ENCODE results near the gene PITPNM3. TPM values are rescaled to one million over a fixed set of nuclear protein-coding genes. Genes with fewer than 3 reads are reported as not detected.
"Not testable (repeated sequence)": the region's sequence is repeated elsewhere in the genome, so short reads cannot be mapped to it uniquely, and the experiment has no call there.

Gene PITPNM3
- total RNA-seq, 2 experiments from 2014 or later, result 0.69 to 0.72 TPM

DNA sequence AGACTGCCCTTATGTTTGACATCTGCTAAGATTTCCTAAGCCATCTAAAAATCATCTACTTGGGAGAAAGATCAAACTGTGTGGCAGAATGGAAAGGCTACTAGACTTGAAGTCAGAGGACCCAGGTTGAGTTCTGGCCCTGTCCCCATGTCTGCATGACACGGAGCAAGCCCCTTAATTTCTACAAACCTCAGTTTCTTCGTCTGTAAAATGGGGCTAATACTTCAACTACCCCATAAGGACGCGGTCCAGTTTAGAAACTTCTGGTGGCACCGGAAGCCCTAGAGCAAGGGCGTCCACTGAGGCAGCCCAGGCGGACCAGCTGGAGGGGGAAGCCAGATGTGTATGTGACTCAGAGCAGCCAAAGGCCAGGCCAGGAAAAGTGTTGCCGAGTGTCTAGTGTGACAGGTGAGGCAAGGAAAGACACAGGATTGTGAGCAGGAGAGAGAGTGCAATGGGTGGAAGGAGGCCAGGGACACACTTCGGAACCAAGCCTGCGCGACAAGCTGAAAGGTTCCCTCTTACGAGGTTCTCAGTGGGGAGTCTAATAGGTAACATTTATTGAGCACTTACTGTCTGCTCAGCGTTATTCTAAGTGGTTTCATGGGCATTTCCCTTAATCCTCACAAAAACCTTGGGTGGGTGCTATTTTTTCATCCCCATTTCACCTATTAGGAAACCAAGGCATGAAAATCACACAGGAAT lies 17.8 kb upstream of the PITPNM3 start:
- Mint-ChIP-seq H3K27ac (no peak overlapping the region), H3K4me3 (no peak overlapping the region), H3K36me3 (ENCODE audit: low read depth) (peaks cover 17% of the 10 kb centered on the region), H3K9me3 (ENCODE audit: low read depth) (no peaks in the 10 kb centered on the region), H3K4me1 (peaks cover 13% of the 10 kb centered on the region), H3K27me3 (no peaks in the 10 kb centered on the region)
- CTCF ChIA-PET, result interaction anchor here (1.3 kb wide), 1 partner anchor 102 kb away, joined by 3 read pairs; no protein-coding TSS in a partner anchor
- no peak for DNase-seq
- intact Hi-C loops (cut with DNase I, micrococcal nuclease), result no loop called here
- POLR2A ChIA-PET, result no interaction called here
- no peak for ATAC-seq

DNA sequence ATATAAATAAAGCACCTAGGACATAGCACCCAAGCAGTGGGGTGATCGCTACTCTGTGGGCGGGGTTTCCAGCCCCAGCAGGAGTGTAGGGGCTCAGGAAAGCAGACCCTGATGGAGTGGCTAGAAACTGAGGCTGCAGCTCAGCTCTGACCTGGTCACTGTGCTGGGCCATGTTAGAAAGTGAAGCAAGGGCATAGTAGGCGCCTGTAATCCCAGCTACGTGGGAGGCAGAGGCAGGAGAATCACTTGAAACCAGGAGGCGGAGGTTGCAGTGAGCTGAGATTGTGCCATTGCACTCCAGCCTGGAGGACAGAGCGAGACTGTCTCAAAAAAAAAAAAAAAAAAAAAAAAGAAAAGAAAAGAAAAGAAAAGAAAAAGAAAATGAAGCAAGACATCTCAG lies 17.1 kb upstream of the PITPNM3 start:
- Mint-ChIP-seq H3K36me3 (ENCODE audit: low read depth) (peaks cover 17% of the 10 kb centered on the region), H3K4me1 (peaks cover 13% of the 10 kb centered on the region)
- H3K27ac Mint-ChIP-seq; H3K4me3 Mint-ChIP-seq; POLR2A ChIA-PET; H3K27me3 Mint-ChIP-seq; DNase-seq; intact Hi-C loops (cut with DNase I, micrococcal nuclease); H3K9me3 Mint-ChIP-seq (ENCODE audit: low read depth); ATAC-seq: not testable (repeated sequence)
- CTCF ChIA-PET, result interaction anchor here (1.3 kb wide), 1 partner anchor 101 kb away, joined by 3 read pairs; no protein-coding TSS in a partner anchor

DNA sequence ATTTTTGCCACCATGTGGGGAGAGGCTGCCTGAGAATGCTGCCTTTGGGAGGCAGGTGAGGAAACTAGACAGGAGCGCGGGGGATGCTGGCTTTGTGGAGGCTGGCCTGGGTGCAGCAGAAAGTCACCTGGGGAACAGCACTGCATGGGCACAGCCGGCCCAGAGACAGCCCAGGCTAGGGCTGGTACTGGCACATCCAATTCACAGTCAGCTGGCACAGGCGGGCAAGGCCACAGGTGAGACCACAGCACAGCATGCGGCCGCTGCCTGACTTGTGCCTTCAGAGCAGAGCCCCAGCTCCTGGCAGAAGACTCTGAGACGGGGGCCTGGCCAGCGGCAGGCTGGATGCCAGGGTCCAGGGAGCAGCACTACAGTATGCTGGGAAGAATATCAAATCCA lies 16.6 kb upstream of the PITPNM3 start:
- POLR2A ChIA-PET, result no interaction called here
- H3K27ac Mint-ChIP-seq, result no peak overlapping the region
- no peak overlapping the region for H3K4me3 Mint-ChIP-seq
- intact Hi-C loops (cut with DNase I, micrococcal nuclease), result no loop called here
- H3K36me3 Mint-ChIP-seq (ENCODE audit: low read depth), result peaks cover 15% of the 10 kb centered on the region
- peaks cover 13% of the 10 kb centered on the region for H3K4me1 Mint-ChIP-seq
- H3K27me3 Mint-ChIP-seq, result no peaks in the 10 kb centered on the region
- no peaks in the 10 kb centered on the region for H3K9me3 Mint-ChIP-seq (ENCODE audit: low read depth)
- ATAC-seq (no peak), DNase-seq (no peak)
- CTCF ChIA-PET, result no interaction called here

DNA sequence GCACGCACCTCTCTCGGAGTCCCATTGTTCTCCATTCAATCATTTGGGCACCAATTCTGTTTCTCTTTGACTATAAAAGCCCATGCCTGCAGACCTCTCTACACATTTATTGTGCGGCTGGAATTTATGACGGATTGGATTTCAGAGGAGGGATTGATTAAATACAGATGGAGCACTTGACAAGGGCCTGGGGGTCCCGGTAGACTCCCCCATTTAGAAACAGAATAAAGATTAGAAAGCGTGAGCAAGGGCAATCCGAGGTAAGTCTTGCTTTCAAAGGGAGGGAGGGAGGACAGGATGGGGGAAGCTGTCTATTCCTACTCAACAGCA lies 15.1 kb upstream of the PITPNM3 start:
- no peak overlapping the region for H3K4me3 Mint-ChIP-seq
- POLR2A ChIA-PET, result no interaction called here
- no peak overlapping the region for H3K27ac Mint-ChIP-seq
- no peak for ATAC-seq
- intact Hi-C loops (cut with DNase I, micrococcal nuclease), result no loop called here
- H3K4me1 Mint-ChIP-seq, result peaks cover 13% of the 10 kb centered on the region
- H3K36me3 Mint-ChIP-seq (ENCODE audit: low read depth), result peaks cover 7% of the 10 kb centered on the region
- H3K27me3 Mint-ChIP-seq, result no peaks in the 10 kb centered on the region
- CTCF ChIA-PET, result no interaction called here
- H3K9me3 Mint-ChIP-seq (ENCODE audit: low read depth), result no peaks in the 10 kb centered on the region
- DNase-seq, result no peak

DNA sequence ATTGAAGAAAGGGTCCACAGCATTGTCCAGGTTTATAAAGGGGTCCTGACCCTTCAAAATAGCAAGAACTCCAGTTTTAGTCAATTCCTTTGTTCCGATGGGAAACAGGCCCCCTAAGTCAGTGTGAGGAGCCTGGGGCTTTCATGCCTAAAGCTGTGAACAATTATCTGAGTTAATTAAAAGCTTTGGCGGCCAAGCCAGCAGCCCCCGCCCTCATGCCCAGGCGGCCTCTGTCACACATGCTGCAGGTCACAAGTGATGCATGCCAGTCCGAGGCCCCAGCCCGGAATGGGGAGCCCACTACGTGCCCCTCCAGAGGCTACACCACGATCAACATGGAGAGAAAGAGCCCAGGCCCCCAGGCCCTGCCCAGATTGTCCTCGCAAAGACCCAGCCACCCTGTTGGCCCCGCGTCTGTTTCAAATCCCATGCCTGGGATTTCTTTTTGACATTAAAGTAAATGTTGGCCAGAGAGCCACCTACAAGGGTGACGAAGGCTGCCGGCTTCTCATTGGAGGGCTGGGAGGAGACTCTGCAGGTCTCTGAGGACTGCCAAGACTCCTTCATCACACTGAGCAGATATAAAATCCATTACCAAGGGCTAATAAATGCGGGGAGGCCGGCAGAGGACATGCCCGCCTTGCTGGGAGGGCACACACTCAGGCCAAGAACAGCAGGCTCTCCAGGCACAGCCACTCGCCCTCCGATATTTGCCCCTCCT lies 14.5 kb upstream of the PITPNM3 start:
- Mint-ChIP-seq H3K27ac (no peak overlapping the region), H3K4me3 (no peak overlapping the region), H3K27me3 (peaks cover under 1% of the 10 kb centered on the region), H3K36me3 (ENCODE audit: low read depth) (peaks cover 7% of the 10 kb centered on the region), H3K4me1 (peaks cover 12% of the 10 kb centered on the region), H3K9me3 (ENCODE audit: low read depth) (no peaks in the 10 kb centered on the region)
- CTCF ChIA-PET, result no interaction called here
- no peak for DNase-seq
- POLR2A ChIA-PET, result no interaction called here
- ATAC-seq, result no peak
- intact Hi-C loops (cut with DNase I, micrococcal nuclease), result no loop called here

DNA sequence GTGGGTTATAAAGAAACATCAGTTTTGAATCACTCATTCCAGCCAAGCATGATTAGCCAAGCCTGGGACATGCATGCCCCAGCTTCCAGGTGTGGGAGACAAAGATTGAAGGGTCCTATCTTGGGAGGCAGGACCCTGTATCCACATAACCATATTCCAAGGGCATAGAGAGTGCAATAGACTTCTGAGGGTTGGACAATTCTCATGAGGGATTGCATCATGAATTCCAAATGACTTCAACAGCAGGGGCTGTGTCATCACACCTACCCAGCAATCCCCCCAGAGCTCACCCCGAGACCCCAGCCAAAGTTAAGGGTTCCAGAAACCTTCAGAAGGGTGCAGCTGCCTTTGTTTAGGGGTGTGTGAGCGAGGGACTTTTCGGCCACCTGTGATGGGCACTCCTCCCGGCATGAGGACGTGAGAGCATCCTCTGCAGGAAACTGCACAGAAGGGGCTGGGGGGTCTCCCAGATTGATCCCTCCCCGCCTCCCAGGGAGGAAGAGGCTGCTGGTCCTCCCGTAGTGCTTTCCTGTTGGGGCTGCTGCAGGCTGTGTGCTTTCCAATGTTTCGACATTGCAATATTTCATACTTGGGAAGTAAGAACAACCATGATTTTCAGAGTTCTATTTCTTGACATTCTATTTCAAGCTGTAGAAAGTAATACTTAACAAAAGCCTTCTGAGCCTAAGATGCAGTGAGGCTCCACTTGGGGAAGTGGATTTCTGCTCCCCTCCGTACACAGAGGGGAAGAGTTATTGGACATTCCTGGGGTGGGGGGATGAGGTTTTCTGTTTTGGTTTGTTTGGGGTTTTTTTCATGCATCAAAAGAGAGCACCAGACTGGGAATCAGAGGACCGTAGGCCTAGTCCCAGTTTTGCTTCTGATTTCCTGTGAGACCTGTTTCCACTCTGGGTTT lies 13.3 kb upstream of the PITPNM3 start:
- H3K27me3 Mint-ChIP-seq, result peaks cover 2% of the 10 kb centered on the region
- no peak overlapping the region for H3K4me3 Mint-ChIP-seq
- POLR2A ChIA-PET, result no interaction called here
- intact Hi-C loops (cut with DNase I, micrococcal nuclease), result no loop called here
- CTCF ChIA-PET, result no interaction called here
- H3K9me3 Mint-ChIP-seq (ENCODE audit: low read depth), result no peaks in the 10 kb centered on the region
- DNase-seq (no peak), ATAC-seq (no peak)
- no peaks in the 10 kb centered on the region for H3K36me3 Mint-ChIP-seq (ENCODE audit: low read depth)
- H3K27ac Mint-ChIP-seq, result no peak overlapping the region
- no peaks in the 10 kb centered on the region for H3K4me1 Mint-ChIP-seq

DNA sequence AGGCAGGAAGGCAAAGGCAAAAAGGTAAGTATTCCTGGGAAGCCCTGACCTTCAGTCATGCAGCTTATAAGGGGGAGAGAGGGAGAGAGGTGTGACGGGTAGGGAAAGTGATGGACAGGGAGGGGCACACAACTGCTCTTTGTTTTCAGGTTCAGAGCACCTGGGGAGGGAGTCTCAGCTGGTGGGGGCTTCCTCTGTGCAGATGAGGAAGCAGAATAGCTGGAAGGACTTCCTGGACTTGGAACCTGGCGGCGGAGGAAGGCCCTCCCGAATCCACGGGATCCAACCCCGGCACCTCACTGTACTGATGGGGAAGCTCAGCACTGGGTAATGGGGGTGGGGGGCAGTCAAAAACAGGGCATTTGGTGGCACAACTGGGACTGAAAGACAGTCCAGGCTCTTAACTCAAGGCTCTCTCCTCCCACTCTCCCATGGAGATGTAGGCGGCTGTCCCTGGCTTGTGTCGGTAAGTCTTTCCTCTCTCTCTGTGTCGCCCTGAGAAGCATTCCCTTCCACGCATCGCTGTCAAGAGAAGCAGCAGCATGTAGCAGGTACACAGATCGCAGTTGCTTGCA lies 11.9 kb upstream of the PITPNM3 start:
- ChIA-PET CTCF (no interaction called here), POLR2A (no interaction called here)
- no peak overlapping the region for H3K27ac Mint-ChIP-seq
- H3K4me1 Mint-ChIP-seq, result no peaks in the 10 kb centered on the region
- DNase-seq (no peak), ATAC-seq (no peak)
- no peaks in the 10 kb centered on the region for H3K36me3 Mint-ChIP-seq (ENCODE audit: low read depth)
- H3K4me3 Mint-ChIP-seq, result no peak overlapping the region
- H3K27me3 Mint-ChIP-seq, result peaks cover 7% of the 10 kb centered on the region
- intact Hi-C loops (cut with DNase I, micrococcal nuclease), result no loop called here
- H3K9me3 Mint-ChIP-seq (ENCODE audit: low read depth), result no peaks in the 10 kb centered on the region

DNA sequence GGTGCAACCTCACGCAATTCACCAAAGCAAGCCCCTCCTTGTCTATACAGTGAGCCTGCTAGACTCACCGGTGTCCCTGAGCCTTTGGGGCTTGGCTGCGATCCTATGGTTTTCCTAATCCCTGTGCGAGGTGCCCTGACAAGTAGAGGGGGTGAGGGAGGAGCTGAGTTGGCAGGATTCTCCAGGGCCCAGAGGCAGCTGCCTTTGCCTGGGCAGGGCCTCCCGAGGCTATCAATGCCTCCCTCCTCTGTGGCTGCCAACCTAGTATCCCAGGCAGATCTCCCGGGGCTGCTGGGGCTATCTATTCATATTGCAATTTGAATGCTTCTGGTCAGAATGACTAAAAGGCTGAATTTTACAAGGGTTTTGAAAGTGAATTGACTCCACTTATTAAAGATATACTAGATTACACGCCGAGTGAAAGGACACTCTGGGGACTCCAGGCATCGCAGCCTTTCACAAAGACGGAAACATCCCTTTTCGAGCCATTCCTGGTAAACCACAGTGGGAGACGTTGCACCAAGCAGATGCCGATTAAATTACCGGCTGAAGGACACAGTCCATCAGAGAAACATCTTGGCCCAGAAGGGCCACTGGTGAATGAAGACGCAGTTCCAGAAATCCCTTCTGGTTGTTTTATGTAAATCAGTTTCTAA lies 11.3 kb upstream of the PITPNM3 start:
- H3K4me1 Mint-ChIP-seq, result no peaks in the 10 kb centered on the region
- DNase-seq, result no peak
- H3K4me3 Mint-ChIP-seq, result no peak overlapping the region
- CTCF ChIA-PET, result interaction anchor here (0.6 kb wide), 1 partner anchor 95 kb away, joined by 3 read pairs; no protein-coding TSS in a partner anchor
- no peaks in the 10 kb centered on the region for H3K9me3 Mint-ChIP-seq (ENCODE audit: low read depth)
- ATAC-seq, result no peak
- POLR2A ChIA-PET, result no interaction called here
- no peak overlapping the region for H3K27ac Mint-ChIP-seq
- peaks cover 11% of the 10 kb centered on the region for H3K27me3 Mint-ChIP-seq
- intact Hi-C loops (cut with DNase I, micrococcal nuclease), result no loop called here
- no peaks in the 10 kb centered on the region for H3K36me3 Mint-ChIP-seq (ENCODE audit: low read depth)

DNA sequence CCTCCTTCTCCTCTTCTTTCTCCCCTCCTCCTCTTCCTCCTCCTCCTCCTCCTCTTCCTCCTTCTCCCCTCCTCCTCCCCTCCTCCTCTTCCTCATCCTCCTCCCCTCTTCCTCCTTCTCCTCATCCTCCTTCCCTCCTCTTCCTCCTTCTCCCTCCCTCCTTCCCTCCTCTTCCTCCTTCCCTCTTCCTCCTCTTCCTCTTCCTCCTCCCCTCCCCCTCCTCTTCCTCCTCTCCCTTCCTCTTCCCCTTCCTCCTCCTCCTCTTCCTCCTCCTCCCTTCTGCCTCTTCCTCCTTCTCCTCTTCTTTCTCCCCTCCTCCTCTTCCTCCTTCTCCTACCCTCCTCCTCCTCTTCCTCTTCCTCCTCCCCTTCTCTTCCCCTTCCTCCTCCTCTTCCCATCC lies 5.1 kb upstream of the PITPNM3 start:
- Mint-ChIP-seq H3K4me1 (no peaks in the 10 kb centered on the region), H3K27me3 (peaks cover 31% of the 10 kb centered on the region), H3K9me3 (ENCODE audit: low read depth) (no peaks in the 10 kb centered on the region), H3K27ac (no peak overlapping the region), H3K4me3 (no peak overlapping the region), H3K36me3 (ENCODE audit: low read depth) (no peaks in the 10 kb centered on the region)
- ATAC-seq, result no peak
- intact Hi-C loops (cut with DNase I, micrococcal nuclease), result no loop called here
- ChIA-PET CTCF (no interaction called here), POLR2A (no interaction called here)
- no peak for DNase-seq

DNA sequence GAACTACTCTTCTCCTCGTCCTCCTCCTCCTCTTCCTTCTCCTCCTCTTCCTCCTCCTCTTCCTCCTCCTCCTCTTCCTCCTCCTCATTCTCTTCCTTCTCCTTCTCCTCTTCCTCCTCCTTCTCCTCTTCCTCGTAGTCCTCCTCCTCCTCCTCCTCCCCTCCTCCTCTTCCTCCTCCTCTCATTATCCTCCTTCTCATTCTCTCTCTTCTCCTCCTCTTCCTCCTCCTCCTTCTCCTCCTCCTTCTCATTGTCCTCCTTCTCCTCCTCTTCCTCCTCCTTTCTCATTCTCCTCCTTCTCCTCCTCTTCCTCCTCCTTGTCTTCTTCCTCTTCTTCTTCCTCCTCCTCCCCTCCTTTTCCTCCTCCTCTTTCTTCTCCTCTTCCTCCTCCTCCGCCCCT lies 4.1 kb upstream of the PITPNM3 start:
- Mint-ChIP-seq H3K9me3 (ENCODE audit: low read depth) (no peaks in the 10 kb centered on the region), H3K4me1 (peaks cover under 1% of the 10 kb centered on the region), H3K36me3 (ENCODE audit: low read depth) (no peaks in the 10 kb centered on the region), H3K27ac (no peak overlapping the region), H3K4me3 (no peak overlapping the region), H3K27me3 (peaks cover 30% of the 10 kb centered on the region)
- ChIA-PET POLR2A (no interaction called here), CTCF (no interaction called here)
- DNase-seq (no peak), ATAC-seq (no peak)
- intact Hi-C loops (cut with DNase I, micrococcal nuclease), result no loop called here

DNA sequence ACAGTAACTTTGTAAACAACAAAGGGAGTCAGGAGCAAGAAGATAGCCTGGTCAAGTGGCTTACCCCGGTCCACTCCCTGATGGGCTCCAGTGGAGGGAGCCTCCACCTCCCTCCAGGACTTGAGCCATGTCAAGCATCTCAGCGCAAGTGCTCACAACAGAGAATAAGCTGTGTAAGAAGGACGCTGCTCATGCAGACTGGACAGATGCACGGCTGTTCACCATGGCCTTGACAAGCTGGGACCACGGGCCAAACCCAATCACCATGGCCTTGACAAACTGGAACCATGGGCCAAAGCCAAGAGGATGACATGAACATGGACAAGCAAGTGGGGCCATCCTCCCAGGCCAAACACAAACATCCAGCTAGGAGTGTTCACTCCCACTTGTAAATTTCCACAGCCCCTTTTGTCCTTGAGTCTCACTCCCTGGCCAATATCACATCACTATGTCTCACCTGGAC lies 3.4 kb upstream of the PITPNM3 start:
- Mint-ChIP-seq H3K4me1 (peaks cover 6% of the 10 kb centered on the region), H3K27me3 (peaks cover 37% of the 10 kb centered on the region), H3K9me3 (ENCODE audit: low read depth) (no peaks in the 10 kb centered on the region), H3K4me3 (no peak overlapping the region), H3K36me3 (ENCODE audit: low read depth) (no peaks in the 10 kb centered on the region), H3K27ac (no peak overlapping the region)
- ATAC-seq (no peak), DNase-seq (no peak)
- intact Hi-C loops (cut with DNase I, micrococcal nuclease), result no loop called here
- POLR2A ChIA-PET, result no interaction called here
- CTCF ChIA-PET, result interaction anchor here (0.6 kb wide), 1 partner anchor 761 kb away, joined by 3 read pairs; no protein-coding TSS in a partner anchor
